ENCODE data around the gene ENG.

DNA sequence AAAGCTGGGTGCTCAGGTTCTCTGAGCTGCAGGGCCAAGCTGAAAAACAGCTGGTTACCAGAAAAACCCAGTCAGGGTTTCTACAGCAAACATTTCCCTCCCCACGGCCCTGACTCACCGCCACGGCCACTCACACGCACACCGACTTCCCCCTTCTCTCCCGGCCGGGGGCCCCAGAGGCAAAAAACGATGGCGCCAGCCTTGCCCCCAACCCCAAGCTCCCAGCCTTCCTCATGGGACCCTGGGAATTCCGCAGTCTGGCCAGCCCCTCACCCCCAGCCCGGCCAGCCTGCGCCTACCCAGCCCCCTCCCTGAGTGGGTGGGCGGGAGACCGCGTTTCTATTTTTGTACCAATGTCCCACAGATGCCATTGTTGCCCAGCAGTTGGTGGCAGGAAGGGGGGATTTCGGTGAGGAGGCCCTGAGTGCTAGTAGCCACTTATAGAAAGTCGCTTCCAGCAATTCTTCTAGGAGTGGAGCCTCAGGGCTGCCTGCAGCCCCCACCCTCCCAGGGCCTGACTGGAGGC lies 18.4 kb downstream of the ENG start:
- TF ChIP-seq POLR2A (IDR thresholded peaks at IDR 0.05; ENCODE audit: low read length): no peak
- TF ChIP-seq, protein P1, sequence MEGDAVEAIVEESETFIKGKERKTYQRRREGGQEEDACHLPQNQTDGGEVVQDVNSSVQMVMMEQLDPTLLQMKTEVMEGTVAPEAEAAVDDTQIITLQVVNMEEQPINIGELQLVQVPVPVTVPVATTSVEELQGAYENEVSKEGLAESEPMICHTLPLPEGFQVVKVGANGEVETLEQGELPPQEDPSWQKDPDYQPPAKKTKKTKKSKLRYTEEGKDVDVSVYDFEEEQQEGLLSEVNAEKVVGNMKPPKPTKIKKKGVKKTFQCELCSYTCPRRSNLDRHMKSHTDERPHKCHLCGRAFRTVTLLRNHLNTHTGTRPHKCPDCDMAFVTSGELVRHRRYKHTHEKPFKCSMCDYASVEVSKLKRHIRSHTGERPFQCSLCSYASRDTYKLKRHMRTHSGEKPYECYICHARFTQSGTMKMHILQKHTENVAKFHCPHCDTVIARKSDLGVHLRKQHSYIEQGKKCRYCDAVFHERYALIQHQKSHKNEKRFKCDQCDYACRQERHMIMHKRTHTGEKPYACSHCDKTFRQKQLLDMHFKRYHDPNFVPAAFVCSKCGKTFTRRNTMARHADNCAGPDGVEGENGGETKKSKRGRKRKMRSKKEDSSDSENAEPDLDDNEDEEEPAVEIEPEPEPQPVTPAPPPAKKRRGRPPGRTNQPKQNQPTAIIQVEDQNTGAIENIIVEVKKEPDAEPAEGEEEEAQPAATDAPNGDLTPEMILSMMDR (IDR thresholded peaks at IDR 0.05): no peak
- TF ChIP-seq MYC (IDR thresholded peaks at IDR 0.05; ENCODE audit: borderline replicate concordance, low read length): no peak
- no peak for TF ChIP-seq RAD21 (conservative IDR thresholded peaks at IDR 0.05 in 1 of 2, IDR thresholded peaks at IDR 0.05 in 1 of 2)
- TF ChIP-seq BHLHE40 (IDR thresholded peaks at IDR 0.05; ENCODE audit: low read depth, low read length): no peak
- no peak for TF ChIP-seq CBX2 (IDR thresholded peaks at IDR 0.05; ENCODE audit: borderline replicate concordance, low read depth)
- no peak for TF ChIP-seq FOSB (CRISPR knock-in tag; IDR thresholded peaks at IDR 0.05)
- TF ChIP-seq EP300 (IDR thresholded peaks at IDR 0.05): no peak
- TF ChIP-seq SMC3 (IDR thresholded peaks at IDR 0.05): no peak
- no peak for TF ChIP-seq KDM5A (IDR thresholded peaks at IDR 0.05)
- TF ChIP-seq FOSL2 (IDR thresholded peaks at IDR 0.05): no peak
- no peak for TF ChIP-seq FOSL2 (CRISPR knock-in tag; IDR thresholded peaks at IDR 0.05)
